T-helper 2 cell treated with Interferon-gamma antibody and Interleukin-4, amounts not matched to agents 5 μg/mL and 100 μg/mL, for 36 hours (primary cell): ENCODE measurements around the gene MPPED1.
A peak's percentile ranks its signal among the peaks of the same experiment; 100 is the strongest.

ENCODE experiments used
- DNase-seq: peaks from one replicate; pipeline ENCODE4 v3.0.0; 2021; ENCODE audit warnings: low spot score
- H3K27ac Mint-ChIP-seq: one replicate; pipeline ENCODE4 v1.8.0; 2021; ENCODE audit warnings: mild to moderate bottlenecking, mixed read lengths
- H3K27me3 Mint-ChIP-seq: one replicate; pipeline ENCODE4 v1.8.0; 2021; ENCODE audit warnings: low read depth, mixed read lengths
- H3K36me3 Mint-ChIP-seq: one replicate; pipeline ENCODE4 v1.8.0; 2021; ENCODE audit warnings: low read depth, mixed read lengths
- H3K4me1 Mint-ChIP-seq: one replicate; pipeline ENCODE4 v1.8.0; 2021; ENCODE audit warnings: low read depth, mixed read lengths
- H3K4me3 Mint-ChIP-seq: one replicate; pipeline ENCODE4 v1.8.0; 2022; ENCODE audit warnings: mild to moderate bottlenecking, moderate library complexity, mixed read lengths
- H3K9me3 Mint-ChIP-seq: one replicate; pipeline ENCODE4 v1.8.0; 2021; ENCODE audit warnings: mixed read lengths

MPPED1 gene

GRCh38 chr22:43511276-43511910 lies 99.6 kb downstream of the MPPED1 start:
- H3K9me3 Mint-ChIP-seq = no peaks in the 10 kb centered on the region

GRCh38 chr22:43512279-43512678 lies 100.5 kb downstream of the MPPED1 start:
- Mint-ChIP-seq H3K27me3 (no peaks in the 10 kb centered on the region), H3K27ac (no peak overlapping the region), H3K4me3 (no peak overlapping the region), H3K36me3 (no peaks in the 10 kb centered on the region), H3K4me1 (no peaks in the 10 kb centered on the region), H3K9me3 (no peaks in the 10 kb centered on the region)
- DNase-seq = no peak

More at GRCh38 chr22:43511276-43511910, 99.6 kb downstream of the MPPED1 start:
- Mint-ChIP-seq H3K4me1 (no peaks in the 10 kb centered on the region), H3K27ac (no peak overlapping the region), H3K4me3 (no peak overlapping the region), H3K36me3 (no peaks in the 10 kb centered on the region), H3K27me3 (no peaks in the 10 kb centered on the region)
- no peak for DNase-seq

- Mint-ChIP-seq H3K36me3 (no peaks in the 10 kb centered on the region), H3K27me3 (peaks cover 2% of the 10 kb centered on the region), H3K4me1 (no peaks in the 10 kb centered on the region), H3K4me3 (no peak overlapping the region), H3K9me3 (no peaks in the 10 kb centered on the region), H3K27ac (no peak overlapping the region)
- DNase-seq = no peak
Observed at GRCh38 chr22:43514476-43515157, 102.8 kb downstream of the MPPED1 start.

- Mint-ChIP-seq H3K27ac (no peak overlapping the region), H3K36me3 (no peaks in the 10 kb centered on the region), H3K4me3 (no peak overlapping the region), H3K27me3 (peaks cover 2% of the 10 kb centered on the region), H3K4me1 (no peaks in the 10 kb centered on the region), H3K9me3 (no peaks in the 10 kb centered on the region)
- no peak for DNase-seq
Observed at GRCh38 chr22:43515411-43515810, 103.6 kb downstream of the MPPED1 start.

- Mint-ChIP-seq H3K27ac (no peak overlapping the region), H3K36me3 (no peaks in the 10 kb centered on the region), H3K9me3 (no peaks in the 10 kb centered on the region), H3K27me3 (peaks cover 2% of the 10 kb centered on the region), H3K4me1 (peaks cover under 1% of the 10 kb centered on the region), H3K4me3 (no peak overlapping the region)
- no peak for DNase-seq
Observed at GRCh38 chr22:43515902-43516301, 104.1 kb downstream of the MPPED1 start.

- peaks cover 4% of the 10 kb centered on the region for H3K4me1 Mint-ChIP-seq
- no peaks in the 10 kb centered on the region for H3K9me3 Mint-ChIP-seq
- H3K27me3 Mint-ChIP-seq = peaks cover 2% of the 10 kb centered on the region
- H3K36me3 Mint-ChIP-seq = no peaks in the 10 kb centered on the region
- no peak overlapping the region for H3K27ac Mint-ChIP-seq
- H3K4me3 Mint-ChIP-seq = no peak overlapping the region
- DNase-seq = no peak
Observed at GRCh38 chr22:43516386-43516785, 104.6 kb downstream of the MPPED1 start.

- DNase-seq = no peak
- Mint-ChIP-seq H3K4me3 (no peak overlapping the region), H3K27me3 (peaks cover 2% of the 10 kb centered on the region), H3K36me3 (no peaks in the 10 kb centered on the region), H3K4me1 (peaks cover 4% of the 10 kb centered on the region), H3K9me3 (no peaks in the 10 kb centered on the region), H3K27ac (no peak overlapping the region)
Observed at GRCh38 chr22:43516996-43517635, 105.3 kb downstream of the MPPED1 start.

- peak; percentile 12 for DNase-seq
- no peaks in the 10 kb centered on the region for H3K9me3 Mint-ChIP-seq
- peaks cover 4% of the 10 kb centered on the region for H3K4me1 Mint-ChIP-seq
- peaks cover 5% of the 10 kb centered on the region for H3K27me3 Mint-ChIP-seq
- H3K4me3 Mint-ChIP-seq = no peak overlapping the region
- H3K36me3 Mint-ChIP-seq = no peaks in the 10 kb centered on the region
- no peak overlapping the region for H3K27ac Mint-ChIP-seq
Observed at GRCh38 chr22:43520632-43521039, 108.8 kb downstream of the MPPED1 start.

GRCh38 chr22:43521716-43522115 lies 109.9 kb downstream of the MPPED1 start:
- H3K4me1 Mint-ChIP-seq = peaks cover 4% of the 10 kb centered on the region
- peaks cover 5% of the 10 kb centered on the region for H3K27me3 Mint-ChIP-seq
- H3K9me3 Mint-ChIP-seq = no peaks in the 10 kb centered on the region
- DNase-seq = no peak
- H3K36me3 Mint-ChIP-seq = no peaks in the 10 kb centered on the region
- no peak overlapping the region for H3K4me3 Mint-ChIP-seq
- H3K27ac Mint-ChIP-seq = no peak overlapping the region

- Mint-ChIP-seq H3K4me3 (no peak overlapping the region), H3K36me3 (no peaks in the 10 kb centered on the region), H3K9me3 (no peaks in the 10 kb centered on the region), H3K27me3 (peaks cover 2% of the 10 kb centered on the region), H3K4me1 (no peaks in the 10 kb centered on the region), H3K27ac (no peak overlapping the region)
- DNase-seq = no peak
Observed at GRCh38 chr22:43526117-43526655, 114.4 kb downstream of the MPPED1 start.

GRCh38 chr22:43526946-43527345 lies 115.1 kb downstream of the MPPED1 start:
- no peak for DNase-seq
- H3K4me3 Mint-ChIP-seq = no peak overlapping the region
- H3K36me3 Mint-ChIP-seq = no peaks in the 10 kb centered on the region
- no peak overlapping the region for H3K27ac Mint-ChIP-seq
- H3K27me3 Mint-ChIP-seq = peaks cover 2% of the 10 kb centered on the region
- H3K4me1 Mint-ChIP-seq = no peaks in the 10 kb centered on the region
- H3K9me3 Mint-ChIP-seq = no peaks in the 10 kb centered on the region

- H3K27me3 Mint-ChIP-seq = peaks cover 2% of the 10 kb centered on the region
- H3K4me1 Mint-ChIP-seq = no peaks in the 10 kb centered on the region
- DNase-seq = no peak
- no peak overlapping the region for H3K4me3 Mint-ChIP-seq
- H3K9me3 Mint-ChIP-seq = no peaks in the 10 kb centered on the region
- H3K36me3 Mint-ChIP-seq = no peaks in the 10 kb centered on the region
- H3K27ac Mint-ChIP-seq = no peak overlapping the region
Observed at GRCh38 chr22:43528601-43529360, 117.0 kb downstream of the MPPED1 start.

GRCh38 chr22:43529461-43529860 lies 117.6 kb downstream of the MPPED1 start:
- Mint-ChIP-seq H3K4me3 (no peak overlapping the region), H3K9me3 (no peaks in the 10 kb centered on the region), H3K27me3 (peaks cover 2% of the 10 kb centered on the region), H3K4me1 (no peaks in the 10 kb centered on the region), H3K27ac (no peak overlapping the region), H3K36me3 (no peaks in the 10 kb centered on the region)
- DNase-seq = no peak

GRCh38 chr22:43529934-43530333 lies 118.1 kb downstream of the MPPED1 start:
- no peak overlapping the region for H3K4me3 Mint-ChIP-seq

More at GRCh38 chr22:43529934-43530333, 118.1 kb downstream of the MPPED1 start:
- no peaks in the 10 kb centered on the region for H3K36me3 Mint-ChIP-seq
- no peak for DNase-seq
- H3K4me1 Mint-ChIP-seq = no peaks in the 10 kb centered on the region
- H3K27ac Mint-ChIP-seq = no peak overlapping the region
- H3K27me3 Mint-ChIP-seq = no peaks in the 10 kb centered on the region
- no peaks in the 10 kb centered on the region for H3K9me3 Mint-ChIP-seq
